Trophoblast cell (in vitro differentiated cells and primary cell): ENCODE measurements around the gene MRTFA.

Experiments
- DNase-seq, 2 donors: peaks; one replicate each; pipeline ENCODE4 v3.0.0-alpha.2; 2016
- H2AFZ ChIP-seq: 2 replicates; pipeline ENCODE4 v1.6.1; 2013; ENCODE audit warnings: low read length, moderate library complexity, mild to moderate bottlenecking; ENCODE audit not compliant: insufficient read depth, poor library complexity
- H2AK5ac ChIP-seq: 2 replicates; pipeline ENCODE4 v1.6.1; 2013; ENCODE audit warnings: mild to moderate bottlenecking, low read length
- H2BK120ac ChIP-seq: 2 replicates; pipeline ENCODE4 v1.6.1; 2013; ENCODE audit warnings: low read length, mild to moderate bottlenecking, moderate library complexity; ENCODE audit not compliant: insufficient read depth, poor library complexity
- H2BK12ac ChIP-seq: 2 replicates; pipeline ENCODE4 v1.6.1; 2013; ENCODE audit warnings: mild to moderate bottlenecking, low read length, moderate library complexity
- H2BK5ac ChIP-seq: 2 replicates; pipeline ENCODE4 v1.6.1; 2013; ENCODE audit warnings: low read length, low read depth, moderate library complexity, mild to moderate bottlenecking; ENCODE audit not compliant: poor library complexity
- H3K14ac ChIP-seq: 2 replicates; pipeline ENCODE4 v1.6.1; 2013; ENCODE audit warnings: mild to moderate bottlenecking, low read length
- H3K18ac ChIP-seq: 2 replicates; pipeline ENCODE4 v1.6.1; 2013; ENCODE audit warnings: mild to moderate bottlenecking, low read length
- H3K23ac ChIP-seq: 2 replicates; pipeline ENCODE4 v1.6.1; 2013; ENCODE audit warnings: low read length
- H3K27ac ChIP-seq: 2 replicates; pipeline ENCODE4 v1.5.1; 2013; ENCODE audit warnings: low read depth, mild to moderate bottlenecking, inconsistent platforms, low read length, moderate library complexity
- H3K27me3 ChIP-seq: 2 replicates; pipeline ENCODE4 v1.6.1; 2013; ENCODE audit warnings: inconsistent platforms, mild to moderate bottlenecking, low read length, moderate library complexity; ENCODE audit not compliant: insufficient read depth
- H3K36me3 ChIP-seq, 2 experiments: 1 replicate in 1 of 2; 2 replicates in 1 of 2; pipeline ENCODE4 v1.6.1; 2013; ENCODE audit warnings: low read length in 2 of 2, mild to moderate bottlenecking in 2 of 2, moderate library complexity in 1 of 2; ENCODE audit not compliant: insufficient read depth in 2 of 2, control insufficient read depth in 1 of 2
- H3K4ac ChIP-seq: 2 replicates; pipeline ENCODE4 v1.6.1; 2013; ENCODE audit warnings: low read depth, mild to moderate bottlenecking, low read length, moderate library complexity
- H3K4me1 ChIP-seq, 2 experiments: 1 replicate in 1 of 2; 2 replicates in 1 of 2; pipeline ENCODE4 v1.6.1; 2013; ENCODE audit warnings: low read length in 2 of 2, mild to moderate bottlenecking in 2 of 2, moderate library complexity in 1 of 2; ENCODE audit not compliant: insufficient read depth in 2 of 2, control insufficient read depth in 1 of 2
- H3K4me2 ChIP-seq: 2 replicates; pipeline ENCODE4 v1.6.1; 2013; ENCODE audit warnings: inconsistent platforms, mild to moderate bottlenecking, low read length, moderate library complexity
- H3K4me3 ChIP-seq: 2 replicates; pipeline ENCODE4 v1.5.1; 2013; ENCODE audit warnings: mild to moderate bottlenecking, low read depth, low read length, inconsistent platforms
- H3K79me1 ChIP-seq: one replicate; pipeline ENCODE4 v1.6.1; 2013; ENCODE audit warnings: low read length
- H3K79me2 ChIP-seq: 2 replicates; pipeline ENCODE4 v1.6.1; 2013; ENCODE audit warnings: low read length, mild to moderate bottlenecking; ENCODE audit not compliant: control insufficient read depth, insufficient read depth, poor library complexity
- H3K9ac ChIP-seq: 2 replicates; pipeline ENCODE4 v1.6.1; 2013; ENCODE audit warnings: mild to moderate bottlenecking, low read length
- H3K9me3 ChIP-seq: 2 replicates; pipeline ENCODE4 v1.6.1; 2013; ENCODE audit warnings: low read depth, mild to moderate bottlenecking, control low read depth, inconsistent platforms, low read length; ENCODE audit not compliant: insufficient read depth
- H4K12ac ChIP-seq: 2 replicates; pipeline ENCODE4 v1.6.1; 2013; ENCODE audit warnings: low read depth, mild to moderate bottlenecking, low read length, moderate library complexity
- H4K8ac ChIP-seq: 2 replicates; pipeline ENCODE4 v1.6.1; 2013; ENCODE audit warnings: low read depth, mild to moderate bottlenecking, low read length, moderate library complexity
- H4K91ac ChIP-seq: one replicate; pipeline ENCODE4 v1.6.1; 2013; ENCODE audit warnings: low read depth, mild to moderate bottlenecking, low read length, moderate library complexity
- WGBS: extraction: QIAGEN DNeasy Blood & Tissue Kit; methylation state at CpG from one replicate; pipeline ENCODE4 v1.1.7; 2013; ENCODE audit warnings: missing lambda C conversion rate; ENCODE audit not compliant: insufficient read length, insufficient coverage; ENCODE audit errors: extremely low coverage; 5-methylcytosine and 5-hydroxymethylcytosine counted together

The MRTFA gene

GRCh38 chr22:40637183-40638150 lies 948 bp upstream of the MRTFA start:
- Histone ChIP-seq H3K79me2 (peaks cover 21% of the 10 kb centered on the region), H3K27me3 (no peaks in the 10 kb centered on the region), H3K23ac (no peak overlapping the region), H2BK5ac (peak overlapping the region; percentile 54), H3K9ac (peak overlapping the region; percentile 9), H3K36me3 (no peaks in the 10 kb centered on the region), H3K9me3 (no peaks in the 10 kb centered on the region), H3K4me3 (peak overlapping the region; percentile 67), H3K18ac (peak overlapping the region; percentile 93), H3K14ac (peak overlapping the region; percentile 93), H2AK5ac (no peak overlapping the region), H4K8ac (peak overlapping the region; percentile 96), H3K79me1 (peaks cover 9% of the 10 kb centered on the region), H2BK120ac (peak overlapping the region; percentile 87), H2AFZ (peak overlapping the region; percentile 96), H3K4me2 (peak overlapping the region; percentile 81), H3K4ac (peak overlapping the region; percentile 56), H2BK12ac (peak overlapping the region; percentile 84), H4K12ac (peak overlapping the region; percentile 78), H4K91ac (peak overlapping the region; percentile 93), H3K27ac (peak overlapping the region; percentile 33), H3K4me1 (peaks cover 9 to 12% of the 10 kb centered on the region in 2 experiments)
- peak; percentile 56 to 75 for DNase-seq
- WGBS, result no CpG with 5 or more reads among the region's 46 CpGs

GRCh38 chr22:40635940-40636379 lies 559 bp downstream of the MRTFA start:
- Histone ChIP-seq H2AFZ (peak overlapping the region; percentile 89), H3K4me1 (peaks cover 4 to 12% of the 10 kb centered on the region in 2 experiments)

GRCh38 chr22:40635043-40635939 lies 1.2 kb downstream of the MRTFA start:
- H3K79me1 ChIP-seq, result peaks cover 9% of the 10 kb centered on the region
- H3K36me3 ChIP-seq, result no peaks in the 10 kb centered on the region
- H3K4me2 ChIP-seq, result peak overlapping the region; percentile 89
- H3K4me3 ChIP-seq, result peak overlapping the region; percentile 100
- no peaks in the 10 kb centered on the region for H3K9me3 ChIP-seq
- WGBS, result no CpG with 5 or more reads among the region's 21 CpGs
- no peak overlapping the region for H2BK5ac ChIP-seq
- peaks cover 4 to 12% of the 10 kb centered on the region in 2 experiments for H3K4me1 ChIP-seq
- peak overlapping the region; percentile 92 for H3K18ac ChIP-seq
- H4K8ac ChIP-seq, result no peak overlapping the region
- DNase-seq, result peak in 1 of 2 donors; percentile 63
- H4K12ac ChIP-seq, result no peak overlapping the region
- no peak overlapping the region for H2AFZ ChIP-seq
- H3K23ac ChIP-seq, result no peak overlapping the region
- H3K9ac ChIP-seq, result peak overlapping the region; percentile 64
- peak overlapping the region; percentile 92 for H3K4ac ChIP-seq
- no peak overlapping the region for H2AK5ac ChIP-seq
- H2BK120ac ChIP-seq, result peak overlapping the region; percentile 84
- no peaks in the 10 kb centered on the region for H3K27me3 ChIP-seq
- no peak overlapping the region for H3K27ac ChIP-seq
- H3K79me2 ChIP-seq, result peaks cover 21% of the 10 kb centered on the region
- H3K14ac ChIP-seq, result peak overlapping the region; percentile 68
- H2BK12ac ChIP-seq, result no peak overlapping the region
- no peak overlapping the region for H4K91ac ChIP-seq

More at GRCh38 chr22:40635940-40636379, 559 bp downstream of the MRTFA start:
- H3K9ac ChIP-seq, result peak overlapping the region; percentile 73
- H4K91ac ChIP-seq, result peak overlapping the region; percentile 80
- no CpG with 5 or more reads among the region's 31 CpGs for WGBS
- DNase-seq, result no peak
- peak overlapping the region; percentile 84 for H2BK5ac ChIP-seq
- H3K4me3 ChIP-seq, result peak overlapping the region; percentile 100
- peaks cover 21% of the 10 kb centered on the region for H3K79me2 ChIP-seq
- H3K79me1 ChIP-seq, result peaks cover 9% of the 10 kb centered on the region
- H2AK5ac ChIP-seq, result peak overlapping the region; percentile 61
- no peaks in the 10 kb centered on the region for H3K36me3 ChIP-seq
- no peak overlapping the region for H3K23ac ChIP-seq
- peak overlapping the region; percentile 75 for H3K27ac ChIP-seq
- H2BK120ac ChIP-seq, result peak overlapping the region; percentile 84
- no peaks in the 10 kb centered on the region for H3K9me3 ChIP-seq
- H3K14ac ChIP-seq, result peak overlapping the region; percentile 68
- H3K4ac ChIP-seq, result peak overlapping the region; percentile 87
- peak overlapping the region; percentile 89 for H3K4me2 ChIP-seq
- H3K27me3 ChIP-seq, result no peaks in the 10 kb centered on the region
- H4K12ac ChIP-seq, result peak overlapping the region; percentile 71
- H2BK12ac ChIP-seq, result no peak overlapping the region
- peak overlapping the region; percentile 82 for H4K8ac ChIP-seq
- peak overlapping the region; percentile 92 for H3K18ac ChIP-seq
